ENCODE results near the gene NSMCE1. TPM values are rescaled to one million over a fixed set of nuclear protein-coding genes. Genes with fewer than 3 reads are reported as not detected.

NSMCE1 gene
- total RNA-seq, 1 experiment from 2014 or later: 65.8 TPM

- no peak for DNase-seq (ENCODE audit: low read depth, low spot score)
- in situ Hi-C loops (cut with HindIII; ENCODE audit: low pct_unique_long_range_greater_than_20kb, low sequenced_read_pairs): no loop called here
Observed at GRCh38 chr16:27199235-27199586, 69.4 kb downstream of the NSMCE1 start.

GRCh38 chr16:27198451-27199234 is 69.9 kb downstream of the NSMCE1 start:
- DNase-seq (ENCODE audit: low read depth, low spot score): no peak
- in situ Hi-C loops (cut with HindIII; ENCODE audit: low pct_unique_long_range_greater_than_20kb, low sequenced_read_pairs): no loop called here

GRCh38 chr16:27197004-27197403 is 71.6 kb downstream of the NSMCE1 start:
- DNase-seq (ENCODE audit: low read depth, low spot score): no peak
- in situ Hi-C loops (cut with HindIII; ENCODE audit: low pct_unique_long_range_greater_than_20kb, low sequenced_read_pairs): no loop called here

DNA sequence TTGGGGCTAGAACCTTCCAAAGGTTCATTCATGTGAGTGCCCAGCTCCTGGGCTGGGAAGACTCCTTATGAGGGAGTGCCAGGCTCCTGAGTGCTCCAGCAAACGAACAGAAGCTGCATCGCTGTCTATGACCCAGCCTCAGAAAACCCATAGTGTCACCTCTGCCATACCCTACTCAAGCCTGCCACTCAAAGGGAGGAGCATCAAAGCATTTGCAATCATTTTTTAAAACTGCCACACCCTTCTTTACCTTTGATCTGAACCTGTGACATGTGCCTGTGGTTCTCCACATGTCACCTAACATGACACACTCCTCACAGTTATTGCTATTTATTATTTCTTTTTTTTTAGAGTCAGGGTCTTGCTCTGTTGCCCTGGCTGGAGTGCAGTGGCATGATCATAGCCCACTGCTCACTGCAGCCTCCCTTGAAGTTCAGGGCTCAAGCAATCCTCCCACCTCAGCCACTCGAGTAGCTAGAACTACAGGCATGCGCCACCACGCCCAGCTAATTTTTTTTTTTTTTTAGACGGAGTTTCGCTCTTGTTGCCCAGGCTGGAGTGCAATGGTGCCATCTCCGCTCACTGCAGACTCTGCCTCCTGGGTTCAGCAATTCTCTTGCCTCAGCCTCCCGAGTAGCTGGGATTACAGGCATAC is 72.5 kb downstream of the NSMCE1 start:
- no peak for DNase-seq (ENCODE audit: low read depth, low spot score)
- in situ Hi-C loops (cut with HindIII; ENCODE audit: low pct_unique_long_range_greater_than_20kb, low sequenced_read_pairs): no loop called here

DNA sequence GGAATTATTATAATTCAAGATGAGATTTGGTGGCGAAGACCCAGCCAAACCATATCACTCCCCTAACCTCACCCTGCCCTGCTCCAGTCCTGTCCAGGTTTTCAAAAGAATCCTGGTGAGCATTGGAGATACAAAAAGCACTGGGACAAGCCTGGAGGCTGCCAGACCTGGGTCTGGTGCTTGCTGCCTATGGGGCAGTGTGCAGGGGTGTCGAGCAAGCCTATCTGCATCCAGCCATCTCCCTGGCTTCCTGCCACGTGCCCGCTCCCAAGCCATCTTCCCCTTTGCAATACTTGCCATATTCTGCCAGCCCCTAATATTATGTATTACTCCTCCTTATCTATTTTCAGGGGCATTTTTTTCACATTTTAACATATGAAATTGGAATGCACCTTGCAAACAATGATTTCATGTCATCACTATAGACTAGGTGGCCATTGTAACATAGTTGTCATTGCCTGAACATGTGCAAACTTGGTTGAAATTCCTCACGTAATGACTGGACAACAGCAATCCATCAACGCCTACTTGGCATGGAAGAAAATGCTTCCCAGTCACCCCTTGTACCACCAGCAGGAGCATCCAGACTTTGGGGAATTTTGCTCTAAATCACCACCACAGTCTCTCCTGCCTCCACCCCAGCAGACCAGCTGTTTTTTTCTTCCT is 73.4 kb downstream of the NSMCE1 start:
- DNase-seq (ENCODE audit: low read depth, low spot score): no peak
- in situ Hi-C loops (cut with HindIII; ENCODE audit: low pct_unique_long_range_greater_than_20kb, low sequenced_read_pairs): no loop called here

DNA sequence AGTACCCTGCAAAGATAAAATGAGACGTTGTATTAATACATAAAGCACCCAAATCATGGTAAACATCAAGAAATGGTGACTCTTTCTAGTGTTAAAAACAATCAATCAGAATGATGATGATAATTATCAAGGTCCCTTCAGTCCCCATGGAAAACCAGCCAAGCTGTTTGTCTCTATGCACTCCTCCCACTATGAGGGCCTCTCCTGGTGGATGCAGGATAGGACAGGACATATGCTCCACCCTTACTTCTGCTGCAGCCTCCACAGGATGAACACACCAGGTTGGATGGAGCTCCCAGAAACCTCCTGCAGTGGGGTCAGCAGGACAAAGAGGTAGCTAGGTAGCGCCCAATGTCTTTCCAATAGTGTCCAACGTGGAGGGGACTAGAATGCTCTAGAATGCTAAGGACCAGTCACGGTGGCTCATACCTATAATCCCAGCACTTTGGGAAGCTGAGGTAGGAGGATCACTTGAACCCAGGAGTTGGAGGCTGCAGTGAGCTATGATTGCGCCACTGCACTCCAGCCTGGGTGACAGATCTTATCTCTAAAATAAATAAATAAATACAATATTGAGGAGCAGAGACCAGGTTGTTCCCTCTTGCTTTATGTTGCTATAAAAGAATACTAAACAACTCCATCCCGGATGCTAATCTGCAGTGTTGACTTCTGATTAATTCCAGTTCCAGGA is 75.1 kb downstream of the NSMCE1 start:
- in situ Hi-C loops (cut with HindIII; ENCODE audit: low pct_unique_long_range_greater_than_20kb, low sequenced_read_pairs): no loop called here
- DNase-seq (ENCODE audit: low read depth, low spot score): peak; percentile 30

- in situ Hi-C loops (cut with HindIII; ENCODE audit: low pct_unique_long_range_greater_than_20kb, low sequenced_read_pairs): no loop called here
- no peak for DNase-seq (ENCODE audit: low read depth, low spot score)
Observed at GRCh38 chr16:27191352-27191924, 77.1 kb downstream of the NSMCE1 start.

GRCh38 chr16:27190316-27190871 is 78.2 kb downstream of the NSMCE1 start:
- no peak for DNase-seq (ENCODE audit: low read depth, low spot score)
- in situ Hi-C loops (cut with HindIII; ENCODE audit: low pct_unique_long_range_greater_than_20kb, low sequenced_read_pairs): no loop called here

- in situ Hi-C loops (cut with HindIII; ENCODE audit: low pct_unique_long_range_greater_than_20kb, low sequenced_read_pairs): no loop called here
- no peak for DNase-seq (ENCODE audit: low read depth, low spot score)
Observed at GRCh38 chr16:27189335-27189972, 79.1 kb downstream of the NSMCE1 start.

DNA sequence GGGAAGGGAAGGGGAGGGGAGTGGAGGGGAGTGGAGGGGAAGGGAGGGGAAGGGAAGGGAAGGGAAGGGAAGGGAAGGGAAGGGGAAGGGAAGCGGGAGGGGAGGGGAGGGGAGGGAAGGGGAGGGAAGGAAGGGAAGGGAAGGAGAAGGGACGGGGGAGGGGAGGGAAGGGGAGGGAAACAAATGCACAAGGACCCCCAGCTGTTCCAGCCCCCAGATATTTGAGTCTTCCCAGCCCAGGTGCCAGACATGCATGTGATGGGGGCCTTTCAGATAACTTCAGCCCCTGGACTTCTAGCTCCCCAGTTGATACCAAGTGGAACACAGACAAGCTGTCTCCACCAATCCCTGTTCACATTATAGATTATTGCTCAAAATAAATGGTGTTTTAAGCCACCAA is 79.9 kb downstream of the NSMCE1 start:
- DNase-seq (ENCODE audit: low read depth, low spot score): no peak
- in situ Hi-C loops (cut with HindIII; ENCODE audit: low pct_unique_long_range_greater_than_20kb, low sequenced_read_pairs): no loop called here

GRCh38 chr16:27185776-27186130 is 82.8 kb downstream of the NSMCE1 start:
- in situ Hi-C loops (cut with HindIII; ENCODE audit: low pct_unique_long_range_greater_than_20kb, low sequenced_read_pairs): no loop called here
- no peak for DNase-seq (ENCODE audit: low read depth, low spot score)

DNA sequence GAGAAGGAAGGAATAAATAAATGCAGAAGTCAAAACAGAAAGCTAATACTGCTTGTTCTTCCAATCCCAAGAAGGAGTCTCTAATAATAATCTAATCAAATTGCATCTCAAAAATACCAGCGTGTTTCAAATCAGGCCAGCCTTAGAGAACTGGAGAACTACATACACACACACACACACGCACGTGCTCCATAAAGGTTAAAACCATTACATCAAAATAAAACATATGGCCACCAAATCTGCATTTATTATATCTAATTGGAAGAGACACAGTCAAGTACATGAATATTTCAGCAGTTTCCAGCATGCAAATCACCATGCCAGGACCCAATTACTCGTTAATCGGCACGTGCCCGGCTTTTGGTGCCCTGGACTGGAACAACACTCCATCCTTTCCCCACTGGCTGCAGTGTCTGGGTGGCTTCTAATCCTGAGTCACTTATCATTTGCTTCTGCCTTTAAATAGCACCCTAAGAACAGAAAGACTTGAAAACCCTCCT is 85.6 kb downstream of the NSMCE1 start:
- no peak for DNase-seq (ENCODE audit: low read depth, low spot score)
- in situ Hi-C loops (cut with HindIII; ENCODE audit: low pct_unique_long_range_greater_than_20kb, low sequenced_read_pairs): no loop called here

GRCh38 chr16:27181019-27181790 is 87.4 kb downstream of the NSMCE1 start:
- no peak for DNase-seq (ENCODE audit: low read depth, low spot score)
- in situ Hi-C loops (cut with HindIII; ENCODE audit: low pct_unique_long_range_greater_than_20kb, low sequenced_read_pairs): no loop called here

- DNase-seq (ENCODE audit: low read depth, low spot score): peak; percentile 79
- in situ Hi-C loops (cut with HindIII; ENCODE audit: low pct_unique_long_range_greater_than_20kb, low sequenced_read_pairs): no loop called here
Observed at GRCh38 chr16:27179500-27180072, 89.0 kb downstream of the NSMCE1 start.

- in situ Hi-C loops (cut with HindIII; ENCODE audit: low pct_unique_long_range_greater_than_20kb, low sequenced_read_pairs): no loop called here
- DNase-seq (ENCODE audit: low read depth, low spot score): no peak
Observed at GRCh38 chr16:27177031-27177774, 91.4 kb downstream of the NSMCE1 start.

DNA sequence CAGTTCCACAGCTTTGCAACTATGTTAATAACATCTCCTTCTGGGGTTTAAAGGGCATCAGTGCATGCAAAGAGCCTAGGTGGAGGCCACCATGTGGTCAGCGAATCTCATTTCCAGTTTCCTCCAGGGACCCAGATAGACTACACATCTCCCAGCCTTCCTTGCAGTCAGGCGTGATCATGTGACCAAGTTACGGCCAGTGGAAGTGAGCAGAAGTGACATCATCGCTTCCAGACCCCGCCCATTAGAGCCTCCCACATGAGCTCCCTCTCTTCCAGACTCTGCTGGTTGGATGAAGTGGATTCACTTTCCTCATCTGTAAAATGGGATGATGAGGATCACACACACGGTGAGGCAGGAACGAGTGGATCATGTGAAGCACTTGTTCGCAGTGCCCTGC is 92.7 kb downstream of the NSMCE1 start:
- peak; percentile 40 for DNase-seq (ENCODE audit: low read depth, low spot score)
- in situ Hi-C loops (cut with HindIII; ENCODE audit: low pct_unique_long_range_greater_than_20kb, low sequenced_read_pairs): no loop called here
